IMR-90 (cell line): ENCODE measurements around the gene RPS6KA3. TPM values are rescaled to one million over a fixed set of nuclear protein-coding genes. Genes with fewer than 3 reads are reported as not detected.

ENCODE experiments used
- ATAC-seq: fragments of 200-7000 bp; cut with Tn5 transposase; 2 replicates; pipeline ENCODE4 v1.9.1; 2020; ENCODE audit warnings: low read depth, mild to moderate bottlenecking, moderate library complexity
- BruUV-seq: library from RNA; stranded (reverse); fragments of 400-500 nt; replicated peaks from 2 replicates; lab custom pipeline; 2021; lab: Mats Ljungman, UMichigan
- CTCF ChIA-PET: fragments of 300-600 bp; formaldehyde crosslinking; extraction: SDS; loops from one replicate; lab custom pipeline; 2021; ENCODE audit warnings: antibody characterized with exemption; lab: Yijun Ruan, JAX
- POLR2A ChIA-PET: fragments of 300-600 bp; sonication (Branson Sonifier 250); formaldehyde crosslinking; loops from one replicate; lab custom pipeline; 2022; ENCODE audit warnings: antibody characterized with exemption; ENCODE audit not compliant: unreplicated experiment; lab: Charles Lee
- DNase-seq: peaks from one replicate; pipeline ENCODE4 v3.0.0; 2013
- H2AFZ ChIP-seq: replicated peaks from 2 replicates; pipeline ENCODE3; 2013; ENCODE audit warnings: low read length, mild to moderate bottlenecking; ENCODE audit not compliant: poor library complexity
- H2AK5ac ChIP-seq: 2 replicates; pipeline ENCODE4 v1.6.1; 2013; ENCODE audit warnings: low read depth, low read length, inconsistent platforms
- H2AK9ac ChIP-seq: replicated peaks from 2 replicates; pipeline ENCODE3; 2013; ENCODE audit warnings: mild to moderate bottlenecking, low read depth, low read length, moderate library complexity; ENCODE audit not compliant: poor library complexity
- H2BK120ac ChIP-seq: 2 replicates; pipeline ENCODE4 v1.6.1; 2013; ENCODE audit warnings: low read depth, low read length, inconsistent platforms
- H2BK15ac ChIP-seq: 3 replicates; pipeline ENCODE4 v1.6.1; 2013; ENCODE audit warnings: low read depth, low read length, inconsistent platforms
- H2BK20ac ChIP-seq: 2 replicates; pipeline ENCODE4 v1.6.1; 2013; ENCODE audit warnings: low read depth, mild to moderate bottlenecking, inconsistent platforms, low read length, moderate library complexity
- H2BK5ac ChIP-seq: 2 replicates; pipeline ENCODE4 v1.6.1; 2013; ENCODE audit warnings: mild to moderate bottlenecking, low read depth, low read length, inconsistent platforms; ENCODE audit not compliant: poor library complexity, severe bottlenecking
- H3K14ac ChIP-seq: replicated peaks from 2 replicates; pipeline ENCODE4 v1.6.1; 2013; ENCODE audit warnings: low read depth, low read length, inconsistent platforms
- H3K18ac ChIP-seq: 2 replicates; pipeline ENCODE4 v1.6.1; 2013; ENCODE audit warnings: low read depth, low read length, control low read depth
- H3K23ac ChIP-seq: 2 replicates; pipeline ENCODE4 v1.6.1; 2013; ENCODE audit warnings: low read depth, low read length, inconsistent platforms
- H3K27ac ChIP-seq: 2 replicates; pipeline ENCODE4 v1.5.1; 2013; ENCODE audit warnings: mild to moderate bottlenecking, control low read depth, low read length; ENCODE audit not compliant: insufficient read depth
- H3K27me3 ChIP-seq: 2 replicates; pipeline ENCODE4 v1.6.1; 2013; ENCODE audit warnings: low read length; ENCODE audit not compliant: control insufficient read depth, insufficient read depth
- H3K36me3 ChIP-seq: 2 replicates; pipeline ENCODE4 v1.6.1; 2013; ENCODE audit warnings: low read length, mixed read lengths; ENCODE audit not compliant: control insufficient read depth, insufficient read depth
- H3K4ac ChIP-seq: 2 replicates; pipeline ENCODE4 v1.6.1; 2013; ENCODE audit warnings: low read depth, low read length, inconsistent platforms
- H3K4me1 ChIP-seq: 2 replicates; pipeline ENCODE4 v1.6.1; 2013; ENCODE audit warnings: low read length, mixed read lengths; ENCODE audit not compliant: control insufficient read depth, insufficient read depth
- H3K4me2 ChIP-seq: 2 replicates; pipeline ENCODE4 v1.6.1; 2013; ENCODE audit warnings: low read depth, mild to moderate bottlenecking, control low read depth, low read length, moderate library complexity
- H3K4me3 ChIP-seq: 2 replicates; pipeline ENCODE4 v1.5.1; 2013; ENCODE audit warnings: low read depth, mild to moderate bottlenecking, control low read depth, low read length, moderate library complexity; ENCODE audit not compliant: insufficient read depth
- H3K56ac ChIP-seq: 2 replicates; pipeline ENCODE4 v1.6.1; 2013; ENCODE audit warnings: low read length, inconsistent platforms; ENCODE audit not compliant: insufficient read depth; ENCODE audit errors: extremely low read depth
- H3K79me1 ChIP-seq, 2 experiments: 2 replicates each; pipeline ENCODE4 v1.6.1; 2013; ENCODE audit warnings: low read length in 2 of 2, inconsistent platforms in 1 of 2, low read depth in 1 of 2
- H3K9ac ChIP-seq: 2 replicates; pipeline ENCODE4 v1.6.1; 2013; ENCODE audit warnings: low read depth, low read length, control low read depth
- H3K9me1 ChIP-seq: 2 replicates; pipeline ENCODE4 v1.6.1; 2013; ENCODE audit warnings: low read length, inconsistent platforms; ENCODE audit not compliant: insufficient read depth
- H3K9me3 ChIP-seq: 2 replicates; pipeline ENCODE4 v1.6.1; 2013; ENCODE audit warnings: low read length; ENCODE audit not compliant: control insufficient read depth, insufficient read depth
- H4K20me1 ChIP-seq: 2 replicates; pipeline ENCODE4 v1.6.1; 2013; ENCODE audit warnings: low read length, inconsistent platforms; ENCODE audit not compliant: insufficient read depth
- H4K5ac ChIP-seq: 2 replicates; pipeline ENCODE4 v1.6.1; 2013; ENCODE audit warnings: mild to moderate bottlenecking, low read depth, low read length, control low read depth
- H4K8ac ChIP-seq, 2 experiments: 2 replicates each; pipeline ENCODE4 v1.6.1; 2013; ENCODE audit warnings: low read depth in 2 of 2, low read length in 2 of 2, control low read depth in 1 of 2, inconsistent platforms in 1 of 2
- H4K91ac ChIP-seq: 2 replicates; pipeline ENCODE4 v1.6.1; 2013; ENCODE audit warnings: low read depth, low read length, inconsistent platforms; ENCODE audit not compliant: insufficient read depth
- BHLHE40 ChIP-seq: fragments of 150-350 bp; IDR thresholded peaks from 2 replicates; pipeline ENCODE4 v1.6.1; 2016; ENCODE audit warnings: mild to moderate bottlenecking, low read depth, low read length
- CEBPB ChIP-seq: IDR thresholded peaks from 2 replicates; pipeline ENCODE4 v1.6.1; 2012; ENCODE audit warnings: low read depth, low read length, improper control_type of control experiment
- CHD1 ChIP-seq: IDR thresholded peaks from 2 replicates; pipeline ENCODE4 v1.6.1; 2012; ENCODE audit warnings: low read depth, low read length, improper control_type of control experiment
- ELK1 ChIP-seq: fragments of 150-350 bp; IDR thresholded peaks from 2 replicates; pipeline ENCODE4 v1.6.1; 2016; ENCODE audit warnings: low read depth, mild to moderate bottlenecking, low read length, moderate library complexity, borderline replicate concordance
- FOS ChIP-seq: fragments of 150-350 bp; IDR thresholded peaks from 2 replicates; pipeline ENCODE4 v1.6.1; 2016; ENCODE audit warnings: low read depth, low read length
- MAFK ChIP-seq: IDR thresholded peaks from 2 replicates; pipeline ENCODE4 v1.6.1; 2012; ENCODE audit warnings: low read depth, low read length, improper control_type of control experiment
- MAZ ChIP-seq: IDR thresholded peaks from 2 replicates; pipeline ENCODE4 v1.6.1; 2012; ENCODE audit warnings: low read depth, mild to moderate bottlenecking, low read length, improper control_type of control experiment, moderate library complexity, borderline replicate concordance
- MXI1 ChIP-seq: IDR thresholded peaks from 2 replicates; pipeline ENCODE4 v1.6.1; 2012; ENCODE audit warnings: low read depth, mild to moderate bottlenecking, low read length, moderate library complexity, borderline replicate concordance
- NFE2L2 ChIP-seq: fragments of 150-350 bp; IDR thresholded peaks from 2 replicates; pipeline ENCODE4 v1.6.1; 2016; ENCODE audit warnings: low read depth, mild to moderate bottlenecking, low read length
- POLR2A ChIP-seq: IDR thresholded peaks from 2 replicates; pipeline ENCODE4 v1.6.1; 2012; ENCODE audit warnings: mild to moderate bottlenecking, low read depth, low read length
- RCOR1 ChIP-seq: IDR thresholded peaks from 2 replicates; pipeline ENCODE4 v1.6.1; 2012; ENCODE audit warnings: mild to moderate bottlenecking, low read length, improper control_type of control experiment; ENCODE audit not compliant: insufficient replicate concordance
- RFX5 ChIP-seq: IDR thresholded peaks from 2 replicates; pipeline ENCODE4 v1.8.0; 2012; ENCODE audit warnings: low read depth, mild to moderate bottlenecking, low read length, moderate library complexity
- SMC3 ChIP-seq: fragments of 150-350 bp; IDR thresholded peaks from 2 replicates; pipeline ENCODE4 v1.6.1; 2016; ENCODE audit warnings: low read depth, mild to moderate bottlenecking, antibody characterized with exemption, low read length, moderate library complexity
- WGBS, 2 experiments: methylation state at CpG; one replicate each; pipeline versions ENCODE4 v1.1.5 to v1.1.7; 2013; ENCODE audit warnings: missing lambda C conversion rate in 2 of 2; ENCODE audit not compliant: insufficient read length in 1 of 2; ENCODE audit errors: extremely low coverage in 2 of 2; 5-methylcytosine and 5-hydroxymethylcytosine counted together
- dilution Hi-C: fragments of 300-500 bp; cut with HindIII; formaldehyde crosslinking; loops from one replicate; pipeline ENCODE4 v1.14.3; 2018; ENCODE audit warnings: low sequenced_read_pairs; ENCODE audit not compliant: unreplicated experiment
- in situ Hi-C: fragments of 300-500 bp; cut with MboI; formaldehyde crosslinking; loops from 3 replicates; pipeline ENCODE4 v1.14.3; 2019; ENCODE audit warnings: low sequenced_read_pairs, inconsistent platforms, mixed read lengths
- intact Hi-C: fragments of 100-400 bp; cut with micrococcal nuclease; formaldehyde crosslinking; loops from 2 replicates; pipeline ENCODE4 v1.10.0; 2022
- polyA plus RNA-seq, 3 experiments: library from polyadenylated mRNA; depleted of rRNA; stranded (reverse); fragments of >200 nt; gene quantifications; 2 replicates each; pipeline ENCODE4 v1.2.3, GENCODE V29; 2012; ENCODE audit warnings: low replicate concordance in 1 of 3
- total RNA-seq: library from RNA; depleted of rRNA; stranded (reverse); fragments of >200 nt; gene quantifications from 2 replicates; pipeline ENCODE4 v1.2.3, GENCODE V29; 2012
- TF ChIP-seq, protein P1 (sequence below): conservative IDR thresholded peaks from 2 replicates; pipeline ENCODE4 v1.5.1; 2012; ENCODE audit warnings: mild to moderate bottlenecking, low read depth, low read length, improper control_type of control experiment
- TF ChIP-seq, protein P2 (sequence below): fragments of 150-350 bp; IDR thresholded peaks from 2 replicates; pipeline ENCODE4 v1.6.1; 2017; ENCODE audit warnings: mild to moderate bottlenecking, antibody characterized with exemption, low read length, low read depth

RPS6KA3 gene
- total and polyA plus RNA-seq, 2 of the 4 experiments (the other 2 are of a cell fraction) = 20.8 to 43.9 TPM

GRCh38 chrX:20118065-20118824 is 148.5 kb downstream of the RPS6KA3 start:
- Histone ChIP-seq H2BK120ac (no peak overlapping the region), H3K18ac (no peak overlapping the region), H3K23ac (no peak overlapping the region), H2BK5ac (no peak overlapping the region), H2AK5ac (no peak overlapping the region), H4K8ac (no peak overlapping the region), H4K20me1 (no peaks in the 10 kb centered on the region), H3K4me2 (no peak overlapping the region), H4K5ac (no peak overlapping the region), H2AFZ (no peak overlapping the region), H3K79me1 (no peaks in the 10 kb centered on the region), H3K4ac (no peak overlapping the region), H2BK15ac (no peak overlapping the region), H3K14ac (no peak overlapping the region), H3K56ac (no peak overlapping the region), H3K27ac (no peak overlapping the region), H3K9me1 (no peaks in the 10 kb centered on the region), H3K4me1 (no peaks in the 10 kb centered on the region), H3K36me3 (no peaks in the 10 kb centered on the region), H3K4me3 (no peak overlapping the region), H3K27me3 (peaks cover 23% of the 10 kb centered on the region), H4K91ac (no peak overlapping the region), H3K9ac (no peak overlapping the region), H3K9me3 (peaks cover 8% of the 10 kb centered on the region; the same call in 1 of the 2 replicates), H2BK20ac (no peak overlapping the region), H2AK9ac (no peak overlapping the region)
- dilution Hi-C loops = no loop called here
- DNase-seq (no peak), ATAC-seq (no peak)
- intact Hi-C loops = loop anchor here (5.0 kb wide), 1 partner anchor 126 kb away; the partner anchor contains the start of gene BCLAF3
- BruUV-seq = no TSS peak
- in situ Hi-C loops = loop anchor here (25.0 kb wide), 2 partner anchors 531 to 1731 kb away; no protein-coding TSS in a partner anchor
- WGBS, 2 experiments = 48% methylated on average over 5 of the region's 12 CpGs; no CpG with 5 or more reads in 1 of the 2 experiments
- CTCF ChIA-PET = no interaction called here
- POLR2A ChIA-PET = interaction anchor here (0.6 kb wide), 1 partner anchor 314 kb away, joined by 5 read pairs; no protein-coding TSS in a partner anchor
- TF ChIP-seq ELK1 (no peak), RCOR1 (no peak), MXI1 (no peak), NFE2L2 (no peak), CEBPB (no peak), MAFK (no peak), CHD1 (no peak), MAZ (no peak), BHLHE40 (no peak), POLR2A (no peak), SMC3 (no peak), FOS (no peak), RFX5 (no peak)
- TF ChIP-seq, protein P1, sequence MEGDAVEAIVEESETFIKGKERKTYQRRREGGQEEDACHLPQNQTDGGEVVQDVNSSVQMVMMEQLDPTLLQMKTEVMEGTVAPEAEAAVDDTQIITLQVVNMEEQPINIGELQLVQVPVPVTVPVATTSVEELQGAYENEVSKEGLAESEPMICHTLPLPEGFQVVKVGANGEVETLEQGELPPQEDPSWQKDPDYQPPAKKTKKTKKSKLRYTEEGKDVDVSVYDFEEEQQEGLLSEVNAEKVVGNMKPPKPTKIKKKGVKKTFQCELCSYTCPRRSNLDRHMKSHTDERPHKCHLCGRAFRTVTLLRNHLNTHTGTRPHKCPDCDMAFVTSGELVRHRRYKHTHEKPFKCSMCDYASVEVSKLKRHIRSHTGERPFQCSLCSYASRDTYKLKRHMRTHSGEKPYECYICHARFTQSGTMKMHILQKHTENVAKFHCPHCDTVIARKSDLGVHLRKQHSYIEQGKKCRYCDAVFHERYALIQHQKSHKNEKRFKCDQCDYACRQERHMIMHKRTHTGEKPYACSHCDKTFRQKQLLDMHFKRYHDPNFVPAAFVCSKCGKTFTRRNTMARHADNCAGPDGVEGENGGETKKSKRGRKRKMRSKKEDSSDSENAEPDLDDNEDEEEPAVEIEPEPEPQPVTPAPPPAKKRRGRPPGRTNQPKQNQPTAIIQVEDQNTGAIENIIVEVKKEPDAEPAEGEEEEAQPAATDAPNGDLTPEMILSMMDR = no peak
- TF ChIP-seq, protein P2, sequence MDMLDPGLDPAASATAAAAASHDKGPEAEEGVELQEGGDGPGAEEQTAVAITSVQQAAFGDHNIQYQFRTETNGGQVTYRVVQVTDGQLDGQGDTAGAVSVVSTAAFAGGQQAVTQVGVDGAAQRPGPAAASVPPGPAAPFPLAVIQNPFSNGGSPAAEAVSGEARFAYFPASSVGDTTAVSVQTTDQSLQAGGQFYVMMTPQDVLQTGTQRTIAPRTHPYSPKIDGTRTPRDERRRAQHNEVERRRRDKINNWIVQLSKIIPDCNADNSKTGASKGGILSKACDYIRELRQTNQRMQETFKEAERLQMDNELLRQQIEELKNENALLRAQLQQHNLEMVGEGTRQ = no peak
